Suprapubic skin (tissue), 4 donors: ENCODE data around the gene GARS1. TPM values are rescaled to one million over a fixed set of nuclear protein-coding genes. Genes with fewer than 3 reads are reported as not detected.

Experiments
- DNase-seq, 2 donors: peaks; one replicate each; pipeline ENCODE4 v3.0.0-alpha.2; 2019; ENCODE audit warnings: low spot score in 2 of 2
- H3K27ac ChIP-seq: fragments of 200-600 bp; sonication (generic); one replicate; pipeline ENCODE4 v1.5.1; 2019
- H3K27me3 ChIP-seq: fragments of 200-600 bp; sonication (generic); one replicate; pipeline ENCODE4 v1.5.1; 2019
- H3K36me3 ChIP-seq: fragments of 200-600 bp; sonication (generic); one replicate; pipeline ENCODE4 v1.5.1; 2019
- H3K4me1 ChIP-seq: fragments of 200-600 bp; sonication (generic); one replicate; pipeline ENCODE4 v1.5.1; 2019
- H3K4me3 ChIP-seq: fragments of 200-600 bp; sonication (generic); one replicate; pipeline ENCODE4 v1.5.1; 2019; ENCODE audit warnings: mild to moderate bottlenecking
- H3K9me3 ChIP-seq: fragments of 200-600 bp; sonication (generic); one replicate; pipeline ENCODE4 v1.5.1; 2019
- CTCF ChIP-seq, 2 donors: fragments of 200-600 bp in 1 of 2; fragments of 450-650 bp in 1 of 2; sonication (generic) in 1 of 2; IDR thresholded peaks; one replicate each; pipeline ENCODE4 v1.5.1; 2016 to 2019; ENCODE audit warnings: antibody characterized with exemption in 2 of 2, mild to moderate bottlenecking in 1 of 2, moderate library complexity in 1 of 2
- EP300 ChIP-seq: sonication (generic); formaldehyde crosslinking; IDR thresholded peaks from one replicate; pipeline ENCODE4 v1.6.1; 2017; ENCODE audit warnings: antibody characterized with exemption
- POLR2A ChIP-seq, 2 donors: fragments of 450-650 bp; IDR thresholded peaks; one replicate each; pipeline ENCODE4 v1.6.1; 2017; ENCODE audit warnings: antibody characterized with exemption in 2 of 2, mild to moderate bottlenecking in 2 of 2, moderate library complexity in 2 of 2
- POLR2AphosphoS5 ChIP-seq, 3 donors: sonication (generic); formaldehyde crosslinking; IDR thresholded peaks; one replicate each; pipeline ENCODE4 v1.6.1; 2017; ENCODE audit warnings: antibody characterized with exemption in 3 of 3
- WGBS: methylation state at CpG from one replicate; pipeline ENCODE4 v1.1.5; 2018; 5-methylcytosine and 5-hydroxymethylcytosine counted together
- total RNA-seq, 4 donors: library from RNA; depleted of rRNA; stranded (reverse); fragments of >200 nt; gene quantifications; one replicate each; pipeline ENCODE4 v1.1.0, GENCODE V29; 2016

GARS1 gene
- total RNA-seq, 4 donors from 2014 or later = 72.5 to 116 (median 97.6) TPM

GRCh38 chr7:30616318-30616717 lies 21.6 kb downstream of the GARS1 start:
- WGBS = 90% methylated on average over 4 of the region's 4 CpGs
- H3K36me3 ChIP-seq = peaks cover 82% of the 10 kb centered on the region
- no peaks in the 10 kb centered on the region for H3K9me3 ChIP-seq
- H3K4me1 ChIP-seq = no peaks in the 10 kb centered on the region
- no peaks in the 10 kb centered on the region for H3K27me3 ChIP-seq
- TF ChIP-seq EP300 (no peak), CTCF (IDR thresholded peaks at IDR 0.05) (no peak), POLR2A (IDR thresholded peaks at IDR 0.05) (no peak), POLR2AphosphoS5 (IDR thresholded peaks at IDR 0.05) (no peak)
- no peak overlapping the region for H3K27ac ChIP-seq
- no peak overlapping the region for H3K4me3 ChIP-seq
- DNase-seq = no peak

- Histone ChIP-seq H3K36me3 (peaks cover 85% of the 10 kb centered on the region), H3K27ac (no peak overlapping the region), H3K9me3 (no peaks in the 10 kb centered on the region), H3K4me3 (no peak overlapping the region), H3K27me3 (no peaks in the 10 kb centered on the region), H3K4me1 (no peaks in the 10 kb centered on the region)
- 68% methylated on average over 2 of the region's 2 CpGs for WGBS
- no peak for DNase-seq
- no peak for TF ChIP-seq POLR2AphosphoS5 (IDR thresholded peaks at IDR 0.05)
- no peak for TF ChIP-seq POLR2A (IDR thresholded peaks at IDR 0.05)
- TF ChIP-seq EP300 = no peak
- no peak for TF ChIP-seq CTCF (IDR thresholded peaks at IDR 0.05)
Observed at GRCh38 chr7:30617359-30617758, 22.7 kb downstream of the GARS1 start.

GRCh38 chr7:30618080-30618676 lies 23.5 kb downstream of the GARS1 start:
- Histone ChIP-seq H3K27me3 (no peaks in the 10 kb centered on the region), H3K36me3 (peaks cover 85% of the 10 kb centered on the region), H3K27ac (no peak overlapping the region), H3K4me1 (no peaks in the 10 kb centered on the region), H3K4me3 (no peak overlapping the region), H3K9me3 (no peaks in the 10 kb centered on the region)
- no peak for DNase-seq
- no peak for TF ChIP-seq POLR2A (IDR thresholded peaks at IDR 0.05)
- no peak for TF ChIP-seq EP300
- TF ChIP-seq CTCF (IDR thresholded peaks at IDR 0.05) = no peak
- TF ChIP-seq POLR2AphosphoS5 (IDR thresholded peaks at IDR 0.05) = no peak
- WGBS = 85% methylated on average over 4 of the region's 4 CpGs

- 77% methylated on average over 1 of the region's 1 CpG for WGBS
- Histone ChIP-seq H3K36me3 (peaks cover 85% of the 10 kb centered on the region), H3K9me3 (no peaks in the 10 kb centered on the region), H3K4me3 (no peak overlapping the region), H3K27me3 (no peaks in the 10 kb centered on the region), H3K27ac (no peak overlapping the region), H3K4me1 (no peaks in the 10 kb centered on the region)
- no peak for TF ChIP-seq POLR2AphosphoS5 (IDR thresholded peaks at IDR 0.05)
- TF ChIP-seq POLR2A (IDR thresholded peaks at IDR 0.05) = no peak
- no peak for TF ChIP-seq EP300
- no peak for TF ChIP-seq CTCF (IDR thresholded peaks at IDR 0.05)
- no peak for DNase-seq
Observed at GRCh38 chr7:30618961-30619360, 24.3 kb downstream of the GARS1 start.

GRCh38 chr7:30625283-30625682 lies 30.6 kb downstream of the GARS1 start:
- Histone ChIP-seq H3K4me1 (no peaks in the 10 kb centered on the region), H3K27ac (no peak overlapping the region), H3K9me3 (no peaks in the 10 kb centered on the region), H3K36me3 (peaks cover 89% of the 10 kb centered on the region), H3K4me3 (no peak overlapping the region), H3K27me3 (no peaks in the 10 kb centered on the region)
- 63% methylated on average over 1 of the region's 1 CpG for WGBS
- no peak for DNase-seq
- TF ChIP-seq EP300 (no peak), POLR2A (IDR thresholded peaks at IDR 0.05) (no peak), POLR2AphosphoS5 (IDR thresholded peaks at IDR 0.05) (no peak), CTCF (IDR thresholded peaks at IDR 0.05) (no peak)
